B cell (primary cell): Measurements from ENCODE around the gene HSPD1.

ENCODE experiments used
- EZH2 ChIP-seq: IDR thresholded peaks from 2 replicates; pipeline ENCODE4 v1.6.1; 2012; ENCODE audit warnings: borderline replicate concordance, low read depth, mild to moderate bottlenecking, moderate library complexity, low read length; ENCODE audit not compliant: insufficient read depth, poor library complexity, severe bottlenecking
- TF ChIP-seq, protein P1 (sequence below): fragments of 200-600 bp; IDR thresholded peaks from one replicate; pipeline ENCODE4 v1.8.0; 2022; ENCODE audit warnings: antibody characterized with exemption, mild to moderate bottlenecking

DNA sequence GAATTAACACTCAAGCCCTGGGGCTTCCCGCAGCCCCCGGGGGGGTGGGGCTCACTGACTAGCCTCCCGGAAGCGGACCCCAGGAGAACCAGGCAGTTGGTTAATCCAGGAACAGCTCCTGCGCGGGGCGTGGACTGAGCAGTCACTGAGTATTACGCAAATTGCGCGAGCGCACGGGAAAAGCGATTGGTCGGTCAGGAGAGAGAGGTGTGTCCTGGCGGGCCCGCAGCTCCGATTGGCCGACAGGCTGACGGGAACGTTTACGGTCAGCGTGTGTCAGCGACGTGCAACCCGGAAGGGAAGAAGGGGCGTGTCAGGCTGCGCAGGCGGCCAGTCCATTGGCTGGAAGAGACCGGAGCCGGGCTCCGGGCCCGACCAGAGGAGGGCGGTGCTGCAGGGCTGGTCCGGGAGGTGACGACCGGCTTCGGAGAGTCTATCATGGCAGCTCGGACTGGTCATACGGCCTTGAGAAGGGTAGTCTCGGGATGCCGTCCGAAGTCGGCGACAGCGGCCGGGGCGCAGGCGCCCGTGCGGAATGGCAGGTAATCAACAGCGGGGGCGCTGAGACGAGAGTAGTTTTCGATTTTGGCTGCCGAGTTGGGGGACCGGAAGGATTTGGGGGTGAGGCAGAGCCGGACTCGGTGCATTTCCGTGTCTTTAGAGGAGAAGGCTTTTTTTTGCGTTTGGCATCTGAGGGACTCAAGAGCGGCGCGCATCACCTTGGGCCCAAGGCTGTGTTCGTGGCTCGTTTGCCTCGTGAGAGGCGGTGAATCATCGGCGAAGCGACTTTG lies 46.3 kb downstream of the HSPD1 start, which contains the start of gene COQ10B:
- TF ChIP-seq, protein P1, sequence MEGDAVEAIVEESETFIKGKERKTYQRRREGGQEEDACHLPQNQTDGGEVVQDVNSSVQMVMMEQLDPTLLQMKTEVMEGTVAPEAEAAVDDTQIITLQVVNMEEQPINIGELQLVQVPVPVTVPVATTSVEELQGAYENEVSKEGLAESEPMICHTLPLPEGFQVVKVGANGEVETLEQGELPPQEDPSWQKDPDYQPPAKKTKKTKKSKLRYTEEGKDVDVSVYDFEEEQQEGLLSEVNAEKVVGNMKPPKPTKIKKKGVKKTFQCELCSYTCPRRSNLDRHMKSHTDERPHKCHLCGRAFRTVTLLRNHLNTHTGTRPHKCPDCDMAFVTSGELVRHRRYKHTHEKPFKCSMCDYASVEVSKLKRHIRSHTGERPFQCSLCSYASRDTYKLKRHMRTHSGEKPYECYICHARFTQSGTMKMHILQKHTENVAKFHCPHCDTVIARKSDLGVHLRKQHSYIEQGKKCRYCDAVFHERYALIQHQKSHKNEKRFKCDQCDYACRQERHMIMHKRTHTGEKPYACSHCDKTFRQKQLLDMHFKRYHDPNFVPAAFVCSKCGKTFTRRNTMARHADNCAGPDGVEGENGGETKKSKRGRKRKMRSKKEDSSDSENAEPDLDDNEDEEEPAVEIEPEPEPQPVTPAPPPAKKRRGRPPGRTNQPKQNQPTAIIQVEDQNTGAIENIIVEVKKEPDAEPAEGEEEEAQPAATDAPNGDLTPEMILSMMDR = no peak
- no peak for TF ChIP-seq EZH2
